GM10847 (cell line): ENCODE measurements around the gene WEE2.
A peak's percentile ranks its signal among the peaks of the same experiment; 100 is the strongest.

Experiments
- POLR2A ChIP-seq: IDR thresholded peaks from 2 replicates; pipeline ENCODE4 v1.6.1; 2011; ENCODE audit not compliant: insufficient read length; ENCODE audit errors: extremely low read depth

WEE2 gene

DNA sequence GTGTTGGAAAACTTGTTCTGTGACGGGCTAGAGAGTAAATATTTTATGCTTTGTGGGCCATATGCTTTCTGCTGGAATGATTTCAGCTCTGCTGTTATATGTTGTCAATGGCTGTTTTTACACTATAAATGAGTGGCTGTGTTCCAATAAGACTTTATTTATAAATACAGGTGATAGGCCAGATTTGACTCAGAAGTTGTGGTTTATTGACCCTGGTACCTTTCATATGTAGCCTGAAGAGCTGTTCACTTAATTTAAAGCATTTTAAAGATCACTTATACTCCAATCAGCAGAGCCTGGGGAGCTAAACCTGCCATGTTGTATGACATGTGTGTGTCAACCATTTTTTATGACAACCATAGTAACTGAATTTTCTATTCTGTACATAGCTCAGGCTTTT, 20.9 kb downstream of the WEE2 start:
- TF ChIP-seq POLR2A = no peak

DNA sequence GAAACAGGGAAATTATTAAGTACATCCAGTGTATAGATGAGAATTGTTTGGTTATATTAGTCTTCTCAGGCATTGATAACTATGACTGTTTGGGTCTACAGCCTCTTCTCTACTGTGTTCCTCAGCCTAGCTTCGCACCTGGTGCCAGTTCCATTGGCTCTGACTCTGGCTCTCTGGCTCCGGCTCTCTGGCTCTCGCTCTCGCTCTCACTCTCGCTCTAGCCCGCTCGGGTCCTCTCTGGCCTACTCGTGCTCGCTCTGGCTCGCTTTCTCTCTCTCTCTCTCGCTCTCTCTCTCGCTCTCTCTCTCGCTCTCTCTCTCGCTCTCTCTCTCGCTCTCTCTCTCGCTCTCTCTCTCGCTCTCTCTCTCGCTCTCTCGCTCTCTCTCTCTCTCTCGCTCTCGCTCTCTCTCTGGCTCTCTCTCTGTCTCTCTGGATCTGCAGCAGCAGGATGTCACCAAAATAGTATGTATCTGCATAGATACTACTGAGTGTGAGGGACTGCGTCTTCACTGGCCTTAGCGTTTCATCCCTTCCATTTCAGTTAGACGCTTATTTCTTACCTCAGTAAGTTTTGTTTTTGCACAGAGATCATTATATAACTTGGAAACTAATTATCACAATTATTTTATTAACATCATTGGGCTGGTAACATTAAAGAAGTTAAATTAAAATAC, 23.5 kb downstream of the WEE2 start:
- no peak for TF ChIP-seq POLR2A

DNA sequence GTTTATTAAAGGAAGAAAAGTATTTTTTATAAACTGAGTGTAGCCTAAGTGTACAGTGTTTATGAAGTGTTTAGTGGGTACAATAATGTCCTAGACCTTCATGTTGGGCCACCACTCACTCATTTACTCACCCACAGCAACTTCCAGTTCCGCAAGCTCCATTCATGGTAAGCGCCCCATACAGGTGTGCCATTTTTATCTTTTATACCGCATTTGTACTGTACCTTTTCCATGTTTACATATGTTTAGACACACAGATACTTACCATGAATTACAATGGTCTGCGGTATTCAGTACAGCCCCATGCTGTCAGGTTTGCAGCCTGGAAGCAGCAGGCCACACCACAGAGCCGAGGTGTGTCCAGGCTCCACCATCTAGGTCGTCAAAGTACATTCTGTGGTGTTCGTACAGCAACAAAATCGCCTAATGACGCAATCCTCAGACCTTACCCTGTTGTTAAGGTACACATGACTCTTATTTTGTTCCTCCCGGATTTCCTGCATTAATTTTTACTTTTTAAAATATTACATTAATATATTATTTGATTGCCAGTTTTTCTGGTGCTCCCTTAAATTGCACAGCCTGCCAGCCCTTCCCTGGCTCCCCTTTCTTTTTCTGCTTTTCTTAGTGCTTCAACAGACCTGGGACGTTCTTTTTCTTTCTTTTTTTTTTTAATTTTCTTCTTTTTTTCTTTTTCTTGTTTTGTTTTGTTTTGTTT, 29.1 kb downstream of the WEE2 start:
- TF ChIP-seq POLR2A = no peak

DNA sequence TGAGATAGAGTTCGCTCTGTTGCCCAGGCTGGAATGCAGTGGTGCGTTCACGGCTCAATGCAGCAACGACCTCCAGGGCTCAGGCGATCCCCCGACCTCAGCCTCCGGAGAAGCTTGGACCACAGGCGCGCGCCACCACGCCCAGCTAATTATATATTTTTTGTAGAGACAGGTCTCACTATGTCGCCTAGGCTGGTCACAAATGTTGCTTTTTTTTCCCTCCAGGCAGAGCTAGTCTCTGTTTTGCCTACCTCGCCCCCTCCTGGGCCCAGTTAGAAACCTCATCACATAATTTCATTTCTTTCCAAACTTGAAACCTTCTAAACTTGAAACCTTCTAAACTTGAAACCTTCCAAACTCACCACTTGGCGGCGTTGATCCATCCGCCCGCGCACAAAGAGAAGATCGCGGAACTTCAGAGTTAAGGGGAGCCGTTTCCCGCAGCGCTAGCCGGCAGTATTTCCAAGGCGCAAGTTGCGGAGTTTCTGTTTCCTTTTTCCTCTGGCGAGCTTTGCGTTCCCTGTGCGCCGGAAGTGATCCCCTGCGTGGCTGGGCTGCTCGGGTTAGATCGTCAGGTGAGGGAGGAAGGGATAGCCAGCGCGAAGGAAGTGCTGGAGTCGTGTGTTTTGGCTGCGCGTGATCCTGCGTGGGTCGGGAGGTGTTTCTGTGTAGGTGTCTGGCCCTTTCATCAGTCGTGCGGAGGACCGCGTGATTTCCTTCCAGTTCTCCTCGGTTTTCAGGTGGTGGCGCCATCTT, 29.9 kb downstream of the WEE2 start, which contains the start of gene SSBP1:
TSS of gene SSBP1 (plus strand) at position 523 of the 756 bp plus-strand sequence. CDS start 809 bp downstream, outside the sequence.
- peak; percentile 87 for TF ChIP-seq POLR2A

DNA sequence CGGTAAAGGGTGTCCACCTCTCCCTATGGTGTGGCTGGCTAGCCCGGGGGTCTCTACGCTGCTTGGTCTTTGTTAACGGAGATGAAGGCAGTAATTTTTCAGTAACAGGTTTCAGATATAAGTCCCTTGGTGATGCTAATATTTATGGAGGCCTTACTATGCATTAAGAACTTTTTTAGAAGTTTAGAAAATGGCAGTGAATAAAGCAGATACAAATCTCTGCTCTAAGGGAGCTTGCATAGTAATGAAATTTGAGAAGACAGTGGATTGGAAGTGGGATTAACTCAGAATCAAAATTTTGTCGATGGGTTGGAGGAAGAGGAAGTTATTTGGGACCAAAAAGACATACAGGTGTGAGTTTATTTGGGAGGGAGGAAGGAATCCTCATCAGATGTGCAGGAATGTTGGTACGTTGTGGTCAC, 30.4 kb downstream of the WEE2 start:
- no peak for TF ChIP-seq POLR2A

DNA sequence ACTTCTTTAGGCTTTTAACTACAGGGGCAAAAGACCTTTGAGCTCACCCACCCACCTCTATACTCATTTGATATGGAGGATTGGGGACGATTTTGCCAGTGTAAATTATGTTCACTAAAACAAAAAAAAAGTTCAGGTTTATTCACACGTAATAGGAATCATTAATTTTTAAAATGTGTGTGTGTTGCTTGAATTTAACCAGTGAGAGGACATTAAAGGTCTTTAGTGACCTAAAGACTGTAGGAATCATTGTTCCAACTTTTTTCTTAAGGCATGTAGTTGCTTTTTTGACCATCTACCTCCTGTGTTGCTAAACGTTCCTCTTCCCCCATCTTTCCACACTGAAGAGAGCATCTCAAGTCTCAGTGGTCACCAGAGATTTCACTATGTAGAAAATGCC, 31.1 kb downstream of the WEE2 start:
- no peak for TF ChIP-seq POLR2A

DNA sequence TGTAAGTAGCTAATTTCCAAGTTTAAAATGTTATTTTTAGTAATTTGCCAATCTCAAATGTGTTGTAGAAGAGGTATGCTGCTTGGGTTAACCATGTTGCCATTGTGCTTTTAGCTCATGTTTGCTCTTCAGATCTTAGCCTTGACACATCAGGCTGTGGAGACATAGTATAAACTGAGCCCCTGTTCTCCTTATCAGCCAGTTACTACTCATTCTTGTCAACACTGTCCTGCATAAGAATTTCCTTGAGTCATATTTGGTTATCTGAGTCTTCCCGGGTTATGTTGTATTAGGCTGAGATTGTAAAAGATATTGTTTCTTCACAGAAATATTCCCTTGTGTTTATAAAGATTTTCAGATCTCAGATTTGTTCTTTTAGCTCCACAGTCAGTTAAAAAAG, 34.1 kb downstream of the WEE2 start:
- TF ChIP-seq POLR2A = no peak

DNA sequence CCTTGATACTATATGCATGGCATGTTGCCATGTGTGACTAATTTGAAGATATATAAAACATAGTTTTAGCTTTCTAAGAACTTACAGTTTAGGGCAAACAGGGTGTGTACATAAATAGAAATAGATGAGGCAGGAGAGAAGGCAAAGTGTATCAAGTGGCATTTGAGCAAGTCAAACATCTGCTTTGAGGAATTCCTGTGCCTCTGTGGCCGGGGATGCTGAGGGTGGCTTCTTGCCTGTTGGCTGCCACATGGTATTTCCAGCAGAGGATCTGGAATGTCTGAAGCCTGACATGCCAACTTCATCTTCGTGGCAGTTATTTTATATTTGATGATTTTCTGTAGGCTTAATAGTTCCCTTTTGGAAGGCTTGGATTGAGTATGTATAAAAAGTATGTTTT, 36.0 kb downstream of the WEE2 start:
- TF ChIP-seq POLR2A = no peak

DNA sequence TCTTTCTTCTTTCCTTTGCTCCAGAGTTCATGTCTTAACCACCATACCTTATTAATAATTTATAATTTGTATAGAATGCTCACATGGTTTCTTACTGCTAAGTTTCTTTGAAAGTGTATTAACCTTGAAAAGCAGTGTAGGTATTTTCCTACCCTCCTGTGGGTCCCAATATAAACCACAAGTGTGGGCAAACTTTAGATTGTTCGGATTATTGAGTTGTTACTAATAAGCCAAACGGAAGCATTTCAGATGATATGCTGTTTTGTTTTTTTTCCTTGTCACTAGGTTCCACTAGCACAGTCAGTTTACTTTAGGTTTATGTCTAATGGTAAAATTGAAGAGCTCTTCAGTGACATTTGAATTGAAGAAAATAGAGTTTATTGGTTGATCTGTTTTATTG, 40.2 kb downstream of the WEE2 start:
- TF ChIP-seq POLR2A = no peak

DNA sequence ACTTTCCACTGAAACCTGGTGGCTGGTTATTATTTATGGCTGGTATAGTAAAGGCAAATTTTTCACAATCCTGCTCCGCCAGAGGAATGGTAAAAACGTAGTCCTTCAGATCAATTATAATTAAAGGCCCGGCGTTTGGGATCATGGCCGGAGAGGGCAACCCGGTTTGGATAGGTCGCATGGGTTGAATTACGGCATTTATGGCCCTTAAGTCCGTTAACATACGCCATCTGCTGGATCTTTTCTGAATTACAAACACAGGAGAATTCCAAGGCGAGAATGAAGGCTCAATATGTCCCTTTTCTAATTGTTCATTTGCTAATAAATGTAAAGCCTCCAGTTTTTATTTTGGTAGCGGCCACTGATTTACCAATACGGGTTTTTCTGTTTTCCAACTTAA, 44.5 kb downstream of the WEE2 start:
- no peak for TF ChIP-seq POLR2A

DNA sequence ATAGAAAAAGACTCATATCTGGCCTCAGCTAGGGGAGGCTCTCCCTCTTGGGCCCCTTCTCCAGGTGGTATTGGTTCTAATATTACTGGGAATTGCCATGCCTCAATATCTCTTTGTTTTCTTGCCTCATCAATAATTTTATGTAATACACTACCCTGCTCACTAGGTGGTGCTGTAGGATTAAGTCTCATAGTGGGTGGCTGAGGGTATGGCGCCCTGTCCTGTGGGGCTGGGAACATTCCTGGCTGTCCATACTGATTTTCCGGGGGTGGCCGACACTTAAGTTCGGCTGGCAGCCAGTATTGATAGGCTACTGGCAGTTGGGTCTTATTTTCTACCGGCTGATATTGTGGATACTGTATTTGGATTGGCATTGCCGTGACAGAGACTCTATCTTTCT, 46.8 kb downstream of the WEE2 start:
- TF ChIP-seq POLR2A = no peak

DNA sequence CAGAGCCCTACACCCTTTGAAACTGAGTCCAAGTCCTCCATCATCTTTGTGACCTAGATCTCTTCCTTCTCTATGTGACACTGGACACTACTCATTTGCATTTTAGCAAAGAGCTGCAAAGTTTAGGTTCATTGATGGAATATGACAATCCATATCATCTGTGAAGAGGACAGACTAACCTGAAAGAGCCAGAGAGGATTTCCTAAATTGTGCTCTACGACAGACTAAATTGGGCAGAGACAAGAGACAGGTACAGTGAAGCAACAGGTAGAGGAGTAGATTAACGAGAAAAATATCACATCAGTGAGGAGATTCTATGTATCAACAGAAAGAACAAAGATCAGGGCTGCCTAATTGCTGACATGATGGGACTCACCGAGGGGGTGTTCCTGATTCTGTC, 55.6 kb downstream of the WEE2 start, which contains the start of gene TAS2R3:
TSS of gene TAS2R3 (plus strand) at position 301 of the 400 bp plus-strand sequence. CDS start at position 363, 62 bp downstream.
- no peak for TF ChIP-seq POLR2A

DNA sequence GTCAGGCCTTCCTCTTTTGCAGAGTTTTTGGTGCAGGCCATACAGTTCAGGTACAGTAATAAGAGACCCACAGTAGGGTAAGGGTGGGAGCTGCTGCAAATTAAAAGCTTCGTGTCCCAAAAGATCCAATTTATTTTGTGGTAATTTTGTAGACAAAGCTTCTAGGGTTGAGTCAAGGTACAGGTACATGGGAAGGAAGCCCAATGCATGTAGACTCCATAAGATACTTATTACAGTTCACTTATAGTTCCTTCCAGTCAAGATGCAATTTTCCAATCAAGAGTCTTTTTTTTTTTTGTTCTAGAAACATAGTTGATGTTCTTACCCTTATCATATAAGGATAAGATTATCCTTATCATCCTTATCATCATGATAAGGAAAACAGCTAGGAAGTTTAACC, 68.2 kb downstream of the WEE2 start, which contains the start of gene TAS2R4:
TSS of gene TAS2R4 (plus strand) at position 301 of the 400 bp plus-strand sequence. CDS start 1,815 bp downstream, outside the sequence.
- no peak for TF ChIP-seq POLR2A
